Measurements from ENCODE around the gene RANBP1. TPM values are rescaled to one million over a fixed set of nuclear protein-coding genes. Genes with fewer than 3 reads are reported as not detected.

Gene RANBP1
- total and polyA plus RNA-seq, 9 of the 15 experiments (the other 6 are each of a cell fraction or from before 2014, with no cell fraction given) = 162 to 2,891 (median 1,289) TPM

GRCh38 chr22:20154602-20155187 is 38.8 kb downstream of the RANBP1 start (continued):
- no peak for TF ChIP-seq TSHZ1 (CRISPR knock-in tag; IDR thresholded peaks at IDR 0.05)
- TF ChIP-seq STAT6 (CRISPR knock-in tag; IDR thresholded peaks at IDR 0.05) = no peak
- 0 out of 2 replicates have a peak, but pooled peaks have one; percentile 5 for TF ChIP-seq SMC3 (conservative IDR thresholded peaks at IDR 0.05; ENCODE audit: insufficient read depth, low read depth, low read length)
- TF ChIP-seq DPF2 (IDR thresholded peaks at IDR 0.05) = no peak
- TF ChIP-seq NFIC (IDR thresholded peaks at IDR 0.05) = no peak
- TF ChIP-seq SREBF2 (CRISPR knock-in tag; IDR thresholded peaks at IDR 0.05) = no peak
- TF ChIP-seq ATF4 (CRISPR knock-in tag; IDR thresholded peaks at IDR 0.05) = no peak
- TF ChIP-seq RBM39 (optimal IDR thresholded peaks at IDR 0.05; ENCODE audit: low read depth, low read length) = no peak
- no peak for TF ChIP-seq THAP7 (CRISPR knock-in tag; IDR thresholded peaks at IDR 0.05)
- TF ChIP-seq POU5F1 (IDR thresholded peaks at IDR 0.05; ENCODE audit: borderline replicate concordance, low read depth, low read length, partially characterized antibody) = no peak
- no peak for TF ChIP-seq GABPB2 (CRISPR knock-in tag; conservative IDR thresholded peaks at IDR 0.05)
- no peak for TF ChIP-seq ZNF24 (IDR thresholded peaks at IDR 0.05)
- no peak for TF ChIP-seq SPI1 (IDR thresholded peaks at IDR 0.05; ENCODE audit: borderline replicate concordance, low read depth, low read length)
- peak; percentile 18; the same call in 1 of the 2 replicates for TF ChIP-seq EGR1 (conservative IDR thresholded peaks at IDR 0.05)
- no peak for TF ChIP-seq ZNF224 (CRISPR knock-in tag; IDR thresholded peaks at IDR 0.05)
- no peak for TF ChIP-seq STAT5A (IDR thresholded peaks at IDR 0.05; ENCODE audit: borderline replicate concordance, low read length)
- no peak for TF ChIP-seq HMGN3 (IDR thresholded peaks at IDR 0.05; ENCODE audit: borderline replicate concordance, extremely low read depth, insufficient read length, low read depth, low read length)
- no peak for TF ChIP-seq KDM4B (IDR thresholded peaks at IDR 0.05; ENCODE audit: borderline replicate concordance in 2 of 2, low read depth in 1 of 2)

All from K562 (cell line).